ENCODE data around the gene SLC7A5. TPM values are rescaled to one million over a fixed set of nuclear protein-coding genes. Genes with fewer than 3 reads are reported as not detected.
"Not testable (repeated sequence)": the region's sequence is repeated elsewhere in the genome, so short reads cannot be mapped to it uniquely, and the experiment has no call there.

The SLC7A5 gene
- total and polyA plus RNA-seq, 2 donors (not counting 3 experiments of a cell fraction or from before 2014, with no cell fraction given), result 14.1 to 29.2 TPM

DNA sequence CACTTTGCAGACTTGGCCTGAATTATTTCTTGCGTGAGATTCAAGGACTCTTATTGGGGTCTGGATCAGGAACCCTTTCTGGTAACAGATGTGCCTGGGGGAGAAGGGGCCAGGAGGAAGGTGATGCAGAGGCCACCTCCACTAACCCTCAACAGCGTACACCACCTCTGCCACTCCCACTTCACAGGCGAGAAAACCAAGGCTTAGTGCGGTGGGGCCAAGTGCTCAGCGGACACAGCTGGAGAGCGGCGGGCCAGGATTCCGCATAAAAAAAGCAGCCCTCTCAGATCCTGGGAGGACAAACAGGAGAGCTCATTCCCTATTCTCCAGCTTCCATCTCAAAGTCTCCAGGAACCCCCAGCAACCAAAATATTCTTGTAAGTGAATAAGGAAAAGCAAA lies 51.4 kb downstream of the SLC7A5 start:
- DNase-seq (ENCODE audit: low read depth, low spot score) (no peak), FAIRE-seq (no peak)
- H4K20me1 ChIP-seq (replicated peaks; ENCODE audit: control insufficient read depth, extremely low read depth, insufficient read depth, low read length), result no peaks in the 10 kb centered on the region
- CTCF ChIA-PET, result no interaction called here
- H3K79me2 ChIP-seq (ENCODE audit: control insufficient read depth, insufficient read depth, low read length), result no peaks in the 10 kb centered on the region
- no peak overlapping the region for H3K27ac ChIP-seq (ENCODE audit: insufficient read depth, low read depth, low read length)
- dilution Hi-C loops (cut with MboI; ENCODE audit: extremely low pct_ligation_motif_present, low sequenced_read_pairs), result no loop called here
- POLR2A ChIA-PET, result no interaction called here
- no peak overlapping the region for H3K4me3 ChIP-seq (replicated peaks in 1 of 3; ENCODE audit: insufficient read depth in 1 of 3, low read depth in 1 of 3, low read length in 3 of 3)
- H2AFZ ChIP-seq (ENCODE audit: low read depth, low read length), result no peak overlapping the region
- TF ChIP-seq, protein P1, sequence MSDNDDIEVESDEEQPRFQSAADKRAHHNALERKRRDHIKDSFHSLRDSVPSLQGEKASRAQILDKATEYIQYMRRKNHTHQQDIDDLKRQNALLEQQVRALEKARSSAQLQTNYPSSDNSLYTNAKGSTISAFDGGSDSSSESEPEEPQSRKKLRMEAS (IDR thresholded peaks at IDR 0.05; ENCODE audit: insufficient read depth, insufficient read length), result no peak
- TF ChIP-seq FOS (IDR thresholded peaks at IDR 0.05; ENCODE audit: borderline replicate concordance, insufficient read depth, low read length) (no peak), JUN (IDR thresholded peaks at IDR 0.05; ENCODE audit: borderline replicate concordance, insufficient read depth, insufficient read length, low read depth) (no peak), MYC (IDR thresholded peaks at IDR 0.05; ENCODE audit: low read depth, low read length) (no peak), EZH2 (IDR thresholded peaks at IDR 0.05; ENCODE audit: borderline replicate concordance, low read depth, low read length, severe bottlenecking) (no peak), POLR2A (IDR thresholded peaks at IDR 0.05; ENCODE audit: low read depth, low read length) (no peak), POLR2AphosphoS5 (IDR thresholded peaks at IDR 0.05; ENCODE audit: insufficient read depth, low read depth, low read length) (no peak), GATA2 (IDR thresholded peaks at IDR 0.05; ENCODE audit: insufficient read depth, insufficient read length, low read depth, low read length) (no peak)
- TF ChIP-seq, protein P2, sequence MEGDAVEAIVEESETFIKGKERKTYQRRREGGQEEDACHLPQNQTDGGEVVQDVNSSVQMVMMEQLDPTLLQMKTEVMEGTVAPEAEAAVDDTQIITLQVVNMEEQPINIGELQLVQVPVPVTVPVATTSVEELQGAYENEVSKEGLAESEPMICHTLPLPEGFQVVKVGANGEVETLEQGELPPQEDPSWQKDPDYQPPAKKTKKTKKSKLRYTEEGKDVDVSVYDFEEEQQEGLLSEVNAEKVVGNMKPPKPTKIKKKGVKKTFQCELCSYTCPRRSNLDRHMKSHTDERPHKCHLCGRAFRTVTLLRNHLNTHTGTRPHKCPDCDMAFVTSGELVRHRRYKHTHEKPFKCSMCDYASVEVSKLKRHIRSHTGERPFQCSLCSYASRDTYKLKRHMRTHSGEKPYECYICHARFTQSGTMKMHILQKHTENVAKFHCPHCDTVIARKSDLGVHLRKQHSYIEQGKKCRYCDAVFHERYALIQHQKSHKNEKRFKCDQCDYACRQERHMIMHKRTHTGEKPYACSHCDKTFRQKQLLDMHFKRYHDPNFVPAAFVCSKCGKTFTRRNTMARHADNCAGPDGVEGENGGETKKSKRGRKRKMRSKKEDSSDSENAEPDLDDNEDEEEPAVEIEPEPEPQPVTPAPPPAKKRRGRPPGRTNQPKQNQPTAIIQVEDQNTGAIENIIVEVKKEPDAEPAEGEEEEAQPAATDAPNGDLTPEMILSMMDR (IDR thresholded peaks at IDR 0.05; ENCODE audit: extremely low read depth in 1 of 2, insufficient read depth in 1 of 2, low read depth in 1 of 2, low read length in 2 of 2), result no peak
- no peak overlapping the region for H3K4me2 ChIP-seq (ENCODE audit: insufficient read depth, low read length)
- intact Hi-C loops (cut with micrococcal nuclease), result no loop called here
- no peak overlapping the region for H3K9ac ChIP-seq (replicated peaks; ENCODE audit: extremely low read depth, insufficient read depth, low read length)
- no peaks in the 10 kb centered on the region for H3K36me3 ChIP-seq (ENCODE audit: control insufficient read depth in 2 of 2, extremely low read depth in 1 of 2, insufficient read depth in 2 of 2, low read length in 2 of 2)
- no peaks in the 10 kb centered on the region for H3K4me1 ChIP-seq (ENCODE audit: control insufficient read depth, extremely low read depth, insufficient read depth, low read length)
- H3K9me3 ChIP-seq (replicated peaks; ENCODE audit: control insufficient read depth, insufficient read depth, low read length), result no peaks in the 10 kb centered on the region
- H3K27me3 ChIP-seq (ENCODE audit: control insufficient read depth in 2 of 2, insufficient read depth in 2 of 2, low read length in 2 of 2), result no peaks in the 10 kb centered on the region
- no peaks in the 10 kb centered on the region for H3K9me1 ChIP-seq (replicated peaks; ENCODE audit: control insufficient read depth, extremely low read depth, insufficient read depth, low read length)
- BruUV-seq (replicated peaks), result no TSS peak

DNA sequence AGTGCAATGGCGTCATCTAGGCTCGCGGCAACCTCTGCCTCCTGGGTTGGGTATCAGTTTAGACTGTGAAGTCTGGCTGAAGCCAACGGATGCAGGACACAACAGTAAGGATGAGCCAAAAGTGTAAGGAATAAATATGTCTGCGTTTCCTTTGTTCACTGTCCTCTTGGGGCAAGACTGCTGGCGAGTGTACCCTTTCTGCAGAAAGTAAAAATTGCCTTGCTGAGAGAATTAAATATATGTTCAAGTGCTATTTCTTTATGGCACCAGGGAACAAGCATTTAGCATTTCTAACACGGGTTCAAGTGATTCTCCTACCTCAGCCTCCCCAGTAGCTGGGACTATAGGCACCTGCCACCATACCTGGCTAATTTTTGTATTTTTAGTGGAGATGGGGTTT lies 51.9 kb downstream of the SLC7A5 start:
- dilution Hi-C loops (cut with MboI; ENCODE audit: extremely low pct_ligation_motif_present, low sequenced_read_pairs); H3K79me2 ChIP-seq (ENCODE audit: control insufficient read depth, insufficient read depth, low read length); POLR2A ChIA-PET; DNase-seq (ENCODE audit: low read depth, low spot score); H3K27me3 ChIP-seq (ENCODE audit: control insufficient read depth in 2 of 2, insufficient read depth in 2 of 2, low read length in 2 of 2); H3K9me1 ChIP-seq (replicated peaks; ENCODE audit: control insufficient read depth, extremely low read depth, insufficient read depth, low read length); H2AFZ ChIP-seq (ENCODE audit: low read depth, low read length); H3K4me1 ChIP-seq (ENCODE audit: control insufficient read depth, extremely low read depth, insufficient read depth, low read length); intact Hi-C loops (cut with micrococcal nuclease); H3K9ac ChIP-seq (replicated peaks; ENCODE audit: extremely low read depth, insufficient read depth, low read length); H4K20me1 ChIP-seq (replicated peaks; ENCODE audit: control insufficient read depth, extremely low read depth, insufficient read depth, low read length); FAIRE-seq; H3K36me3 ChIP-seq (ENCODE audit: control insufficient read depth in 2 of 2, extremely low read depth in 1 of 2, insufficient read depth in 2 of 2, low read length in 2 of 2); BruUV-seq (replicated peaks); H3K4me2 ChIP-seq (ENCODE audit: insufficient read depth, low read length); H3K27ac ChIP-seq (ENCODE audit: insufficient read depth, low read depth, low read length); CTCF ChIA-PET; H3K4me3 ChIP-seq (replicated peaks in 1 of 3; ENCODE audit: insufficient read depth in 1 of 3, low read depth in 1 of 3, low read length in 3 of 3); H3K9me3 ChIP-seq (replicated peaks; ENCODE audit: control insufficient read depth, insufficient read depth, low read length): not testable (repeated sequence)
